Keratinocyte (primary cell): ENCODE data around the gene VRK3.

Source experiments
- EZH2 ChIP-seq: IDR thresholded peaks from one replicate; pipeline ENCODE4 v1.6.1; 2012; ENCODE audit warnings: inconsistent platforms, mild to moderate bottlenecking, low read length, moderate library complexity
- TF ChIP-seq, protein P1 (sequence below), 3 experiments: IDR thresholded peaks in 1 of 3; conservative IDR thresholded peaks in 1 of 3; optimal IDR thresholded peaks in 1 of 3; 2 replicates in 2 of 3; 3 replicates in 1 of 3; pipeline versions ENCODE3 to v1.5.1; 2011; ENCODE audit warnings: low read length in 3 of 3, mild to moderate bottlenecking in 3 of 3, moderate library complexity in 2 of 3, control low read depth in 1 of 3, inconsistent platforms in 1 of 3; ENCODE audit not compliant: insufficient read depth in 2 of 3; ENCODE audit errors: extremely low read depth in 1 of 3

DNA sequence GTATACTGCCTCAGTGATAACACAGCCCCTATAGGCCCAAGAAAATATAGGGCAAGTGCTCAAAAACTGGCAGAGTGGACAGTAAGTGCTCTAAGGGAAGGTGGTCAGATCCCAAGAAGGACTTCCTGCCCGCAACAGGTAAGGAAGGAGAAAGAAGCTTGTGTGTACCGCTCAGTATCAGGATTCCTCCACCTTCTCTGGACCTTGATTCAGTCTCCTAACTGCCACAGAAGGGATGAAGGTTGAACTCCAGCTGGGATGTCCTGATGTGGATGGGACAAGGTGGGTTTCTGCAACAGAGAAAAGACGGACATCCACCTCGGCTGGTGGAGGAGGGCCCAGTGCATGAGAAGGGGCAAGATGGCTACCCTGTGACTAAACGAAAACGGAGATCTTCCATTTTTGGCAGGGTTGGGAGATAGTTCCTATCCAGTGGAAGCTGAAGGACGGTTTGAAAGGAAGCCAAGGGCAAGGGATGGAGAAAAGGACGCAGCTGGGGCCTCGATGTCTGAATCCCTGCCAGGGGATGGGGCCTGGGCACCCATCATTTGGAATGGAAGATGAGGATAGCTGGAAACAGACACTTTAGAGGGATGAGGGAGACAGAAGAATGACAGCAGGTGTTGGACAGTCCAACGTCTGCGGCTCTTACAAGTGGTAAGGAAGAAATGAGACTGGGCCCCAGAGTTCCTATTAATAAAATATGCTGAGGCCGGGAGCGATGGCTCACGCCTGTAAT lies 97.5 kb downstream of the VRK3 start:
- TF ChIP-seq, protein P1, sequence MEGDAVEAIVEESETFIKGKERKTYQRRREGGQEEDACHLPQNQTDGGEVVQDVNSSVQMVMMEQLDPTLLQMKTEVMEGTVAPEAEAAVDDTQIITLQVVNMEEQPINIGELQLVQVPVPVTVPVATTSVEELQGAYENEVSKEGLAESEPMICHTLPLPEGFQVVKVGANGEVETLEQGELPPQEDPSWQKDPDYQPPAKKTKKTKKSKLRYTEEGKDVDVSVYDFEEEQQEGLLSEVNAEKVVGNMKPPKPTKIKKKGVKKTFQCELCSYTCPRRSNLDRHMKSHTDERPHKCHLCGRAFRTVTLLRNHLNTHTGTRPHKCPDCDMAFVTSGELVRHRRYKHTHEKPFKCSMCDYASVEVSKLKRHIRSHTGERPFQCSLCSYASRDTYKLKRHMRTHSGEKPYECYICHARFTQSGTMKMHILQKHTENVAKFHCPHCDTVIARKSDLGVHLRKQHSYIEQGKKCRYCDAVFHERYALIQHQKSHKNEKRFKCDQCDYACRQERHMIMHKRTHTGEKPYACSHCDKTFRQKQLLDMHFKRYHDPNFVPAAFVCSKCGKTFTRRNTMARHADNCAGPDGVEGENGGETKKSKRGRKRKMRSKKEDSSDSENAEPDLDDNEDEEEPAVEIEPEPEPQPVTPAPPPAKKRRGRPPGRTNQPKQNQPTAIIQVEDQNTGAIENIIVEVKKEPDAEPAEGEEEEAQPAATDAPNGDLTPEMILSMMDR (optimal IDR thresholded peaks at IDR 0.05 in 1 of 3, IDR thresholded peaks at IDR 0.05 in 1 of 3, conservative IDR thresholded peaks at IDR 0.05 in 1 of 3; ENCODE audit: extremely low read depth in 1 of 3, insufficient read depth in 2 of 3, low read length in 3 of 3): no peak
- no peak for TF ChIP-seq EZH2
